Breast epithelium (tissue), 4 donors: ENCODE data around the gene THBS1. TPM values are rescaled to one million over a fixed set of nuclear protein-coding genes. Genes with fewer than 3 reads are reported as not detected.
A peak's percentile ranks its signal among the peaks of the same experiment; 100 is the strongest.

Source experiments
- DNase-seq, 2 donors: peaks; one replicate each; pipeline ENCODE4 v3.0.0-alpha.2; 2019; ENCODE audit warnings: low spot score in 2 of 2
- H3K27ac ChIP-seq, 2 donors: fragments of 200-600 bp; sonication (generic) in 1 of 2; one replicate each; pipeline ENCODE4 v1.5.1; 2016 to 2019; ENCODE audit warnings: mild to moderate bottlenecking in 1 of 2
- H3K27me3 ChIP-seq, 2 donors: fragments of 200-600 bp; sonication (generic) in 1 of 2; one replicate each; pipeline versions ENCODE4 v1.5.1 to v1.6.0; 2017 to 2019; ENCODE audit warnings: control low read depth in 1 of 2, mild to moderate bottlenecking in 1 of 2
- H3K36me3 ChIP-seq: fragments of 200-600 bp; one replicate; pipeline ENCODE4 v1.5.1; 2019
- H3K4me1 ChIP-seq, 2 donors: fragments of 200-600 bp; sonication (generic); one replicate each; pipeline ENCODE4 v1.5.1; 2016 to 2019; ENCODE audit warnings: control low read depth in 1 of 2
- H3K4me3 ChIP-seq, 3 donors: fragments of 200-600 bp; sonication (generic); 1 replicate in 2 of 3; 2 replicates in 1 of 3; pipeline ENCODE4 v1.5.1; 2016 to 2019; ENCODE audit warnings: mild to moderate bottlenecking in 3 of 3, moderate library complexity in 2 of 3
- H3K9me3 ChIP-seq, 2 donors: fragments of 200-600 bp; sonication (generic) in 1 of 2; one replicate each; pipeline ENCODE4 v1.5.1; 2016 to 2019; ENCODE audit warnings: control low read depth in 1 of 2
- POLR2A ChIP-seq: fragments of 450-650 bp; IDR thresholded peaks from one replicate; pipeline ENCODE4 v1.6.1; 2016; ENCODE audit warnings: antibody characterized with exemption, mild to moderate bottlenecking, moderate library complexity
- POLR2AphosphoS5 ChIP-seq, 3 donors: sonication (generic); formaldehyde crosslinking; IDR thresholded peaks; one replicate each; pipeline ENCODE4 v1.6.1; 2017; ENCODE audit warnings: antibody characterized with exemption in 3 of 3
- intact Hi-C: fragments of 100-400 bp; cut with DNase I; formaldehyde crosslinking; loops from one replicate; pipeline ENCODE4 v1.15.1; 2023; ENCODE audit warnings: low total_unique reads
- total RNA-seq, 3 donors: library from RNA; depleted of rRNA; stranded (reverse); fragments of >200 nt; gene quantifications; one replicate each; pipeline ENCODE4 v1.1.0, GENCODE V29; 2016
- TF ChIP-seq, protein P1 (sequence below), 3 donors: fragments of 450-650 bp; IDR thresholded peaks; one replicate each; pipeline ENCODE4 v1.5.1; 2016 to 2017; ENCODE audit warnings: antibody characterized with exemption in 3 of 3, mild to moderate bottlenecking in 3 of 3, moderate library complexity in 3 of 3

Gene THBS1
- total RNA-seq, 3 donors from 2014 or later: 106 to 623 (median 386) TPM

- Histone ChIP-seq H3K27ac (no peak overlapping the region), H3K4me1 (no peaks in the 10 kb centered on the region), H3K4me3 (peak overlapping the region in 2 of 3 donors; percentile 2 to 19), H3K36me3 (no peaks in the 10 kb centered on the region), H3K9me3 (peaks cover 0 to 12% of the 10 kb centered on the region in 2 donors), H3K27me3 (no peaks in the 10 kb centered on the region)
- DNase-seq: no peak
- intact Hi-C loops: no loop called here
- no peak for TF ChIP-seq POLR2AphosphoS5 (IDR thresholded peaks at IDR 0.05)
- no peak for TF ChIP-seq POLR2A
- TF ChIP-seq, protein P1, sequence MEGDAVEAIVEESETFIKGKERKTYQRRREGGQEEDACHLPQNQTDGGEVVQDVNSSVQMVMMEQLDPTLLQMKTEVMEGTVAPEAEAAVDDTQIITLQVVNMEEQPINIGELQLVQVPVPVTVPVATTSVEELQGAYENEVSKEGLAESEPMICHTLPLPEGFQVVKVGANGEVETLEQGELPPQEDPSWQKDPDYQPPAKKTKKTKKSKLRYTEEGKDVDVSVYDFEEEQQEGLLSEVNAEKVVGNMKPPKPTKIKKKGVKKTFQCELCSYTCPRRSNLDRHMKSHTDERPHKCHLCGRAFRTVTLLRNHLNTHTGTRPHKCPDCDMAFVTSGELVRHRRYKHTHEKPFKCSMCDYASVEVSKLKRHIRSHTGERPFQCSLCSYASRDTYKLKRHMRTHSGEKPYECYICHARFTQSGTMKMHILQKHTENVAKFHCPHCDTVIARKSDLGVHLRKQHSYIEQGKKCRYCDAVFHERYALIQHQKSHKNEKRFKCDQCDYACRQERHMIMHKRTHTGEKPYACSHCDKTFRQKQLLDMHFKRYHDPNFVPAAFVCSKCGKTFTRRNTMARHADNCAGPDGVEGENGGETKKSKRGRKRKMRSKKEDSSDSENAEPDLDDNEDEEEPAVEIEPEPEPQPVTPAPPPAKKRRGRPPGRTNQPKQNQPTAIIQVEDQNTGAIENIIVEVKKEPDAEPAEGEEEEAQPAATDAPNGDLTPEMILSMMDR (IDR thresholded peaks at IDR 0.05): no peak
Measured at GRCh38 chr15:39618063-39618823, 37.4 kb downstream of the THBS1 start.

- Histone ChIP-seq H3K27me3 (no peaks in the 10 kb centered on the region), H3K27ac (no peak overlapping the region)
Measured at GRCh38 chr15:39621210-39621609, 40.3 kb downstream of the THBS1 start.

DNA sequence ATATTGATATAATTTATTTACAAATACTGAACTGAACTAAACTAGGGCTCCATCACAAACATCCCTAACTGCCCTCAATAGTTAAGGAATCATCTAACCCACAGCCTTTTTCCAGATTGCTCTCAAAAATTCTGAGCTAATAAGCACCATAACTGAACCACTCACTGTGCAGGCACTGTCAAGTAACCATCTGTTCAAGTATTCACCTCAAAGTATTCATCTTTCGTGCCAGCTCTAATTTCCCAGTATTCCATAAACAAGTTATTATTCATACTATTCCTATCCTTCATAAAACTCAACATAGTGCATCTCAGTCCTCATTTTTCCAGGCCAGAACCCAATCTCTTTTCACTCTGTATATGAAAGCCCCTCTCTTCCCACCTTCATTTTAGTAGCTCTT is 41.1 kb downstream of the THBS1 start:
- no peak for DNase-seq
- intact Hi-C loops: no loop called here
- Histone ChIP-seq H3K4me3 (no peak overlapping the region), H3K9me3 (no peaks in the 10 kb centered on the region), H3K27ac (no peak overlapping the region), H3K4me1 (peaks cover 0 to 5% of the 10 kb centered on the region in 2 donors), H3K36me3 (no peaks in the 10 kb centered on the region), H3K27me3 (no peaks in the 10 kb centered on the region)
- no peak for TF ChIP-seq POLR2A
- TF ChIP-seq POLR2AphosphoS5 (IDR thresholded peaks at IDR 0.05): no peak
- TF ChIP-seq, protein P1 (IDR thresholded peaks at IDR 0.05): no peak

More at GRCh38 chr15:39621210-39621609, 40.3 kb downstream of the THBS1 start:
- no peak overlapping the region for H3K4me3 ChIP-seq
- TF ChIP-seq, protein P1 (IDR thresholded peaks at IDR 0.05): no peak
- H3K9me3 ChIP-seq: no peaks in the 10 kb centered on the region
- no peaks in the 10 kb centered on the region for H3K36me3 ChIP-seq
- no peak for DNase-seq
- intact Hi-C loops: no loop called here
- H3K4me1 ChIP-seq: peaks cover 0 to 5% of the 10 kb centered on the region in 2 donors

GRCh38 chr15:39622660-39623516 is 42.0 kb downstream of the THBS1 start:
- intact Hi-C loops: no loop called here
- H3K27ac ChIP-seq: no peak overlapping the region
- H3K36me3 ChIP-seq: no peaks in the 10 kb centered on the region
- H3K4me3 ChIP-seq: no peak overlapping the region
- peaks cover 0 to 5% of the 10 kb centered on the region in 2 donors for H3K4me1 ChIP-seq
- no peaks in the 10 kb centered on the region for H3K27me3 ChIP-seq
- no peak for TF ChIP-seq POLR2A
- TF ChIP-seq, protein P1 (IDR thresholded peaks at IDR 0.05): no peak
- TF ChIP-seq POLR2AphosphoS5 (IDR thresholded peaks at IDR 0.05): no peak
- no peak for DNase-seq
- no peaks in the 10 kb centered on the region for H3K9me3 ChIP-seq

GRCh38 chr15:39623529-39623931 is 42.7 kb downstream of the THBS1 start:
- TF ChIP-seq POLR2AphosphoS5 (IDR thresholded peaks at IDR 0.05) (no peak), POLR2A (no peak)
- TF ChIP-seq, protein P1 (IDR thresholded peaks at IDR 0.05): no peak
- no peak overlapping the region for H3K4me3 ChIP-seq
- H3K27me3 ChIP-seq: no peaks in the 10 kb centered on the region
- DNase-seq: no peak
- no peaks in the 10 kb centered on the region for H3K9me3 ChIP-seq
- intact Hi-C loops: no loop called here
- H3K27ac ChIP-seq: peak overlapping the region; percentile 87 to 88
- no peaks in the 10 kb centered on the region for H3K36me3 ChIP-seq
- peaks cover 0 to 5% of the 10 kb centered on the region in 2 donors for H3K4me1 ChIP-seq
